Skeletal muscle tissue (tissue), 4 donors: ENCODE data around the gene KRT78. TPM values are rescaled to one million over a fixed set of nuclear protein-coding genes. Genes with fewer than 3 reads are reported as not detected.

Experiments
- H3K27ac ChIP-seq: one replicate; pipeline ENCODE4 v1.7.0; 2013; ENCODE audit warnings: mild to moderate bottlenecking, low read depth, low read length, inconsistent platforms
- H3K27me3 ChIP-seq, 3 donors: one replicate each; pipeline ENCODE4 v1.7.0; 2013; ENCODE audit warnings: low read length in 3 of 3; ENCODE audit not compliant: control insufficient read depth in 3 of 3, insufficient read depth in 3 of 3
- H3K36me3 ChIP-seq, 3 donors: one replicate each; pipeline ENCODE4 v1.7.0; 2013; ENCODE audit warnings: low read length in 3 of 3; ENCODE audit not compliant: control insufficient read depth in 3 of 3, insufficient read depth in 3 of 3
- H3K4me1 ChIP-seq, 3 donors: one replicate each; pipeline ENCODE4 v1.7.0; 2013; ENCODE audit warnings: low read length in 3 of 3, mild to moderate bottlenecking in 3 of 3; ENCODE audit not compliant: control insufficient read depth in 3 of 3, insufficient read depth in 3 of 3
- H3K4me3 ChIP-seq, 3 donors: one replicate each; pipeline ENCODE4 v1.7.0; 2013; ENCODE audit warnings: low read length in 3 of 3
- H3K9ac ChIP-seq, 3 donors: one replicate each; pipeline ENCODE4 v1.7.0; 2013; ENCODE audit warnings: low read length in 3 of 3, mild to moderate bottlenecking in 3 of 3, moderate library complexity in 2 of 3, low read depth in 1 of 3
- H3K9me3 ChIP-seq, 3 donors: one replicate each; pipeline ENCODE4 v1.7.0; 2013; ENCODE audit warnings: low read length in 3 of 3; ENCODE audit not compliant: control insufficient read depth in 3 of 3
- total RNA-seq: library from RNA; depleted of rRNA; stranded (reverse); fragments of >200 nt; gene quantifications from one replicate; pipeline ENCODE4 v1.2.3, GENCODE V29; 2014
- donor health status: Osteomylitis.

Gene KRT78
- total RNA-seq, 1 donor from 2014 or later, result not detected

GRCh38 chr12:52812073-52812400 is 36.8 kb downstream of the KRT78 start:
- Histone ChIP-seq H3K9ac (no peak overlapping the region), H3K9me3 (no peaks in the 10 kb centered on the region), H3K4me1 (no peaks in the 10 kb centered on the region), H3K27me3 (peaks cover 7 to 20% (median 19%) of the 10 kb centered on the region in 3 donors), H3K27ac (no peak overlapping the region), H3K36me3 (no peaks in the 10 kb centered on the region), H3K4me3 (no peak overlapping the region)

- Histone ChIP-seq H3K4me3 (no peak overlapping the region), H3K27me3 (peaks cover 7 to 22% (median 21%) of the 10 kb centered on the region in 3 donors), H3K9ac (no peak overlapping the region), H3K9me3 (no peaks in the 10 kb centered on the region), H3K27ac (no peak overlapping the region), H3K36me3 (no peaks in the 10 kb centered on the region), H3K4me1 (no peaks in the 10 kb centered on the region)
These were observed 37.4 kb downstream of the KRT78 start for GRCh38 chr12:52811191-52812072.

- H3K27me3 ChIP-seq, result peaks cover 7 to 24% (median 21%) of the 10 kb centered on the region in 3 donors
- no peak overlapping the region for H3K27ac ChIP-seq
- H3K9ac ChIP-seq, result no peak overlapping the region
- H3K36me3 ChIP-seq, result no peaks in the 10 kb centered on the region
- no peaks in the 10 kb centered on the region for H3K4me1 ChIP-seq
- no peak overlapping the region for H3K4me3 ChIP-seq
- H3K9me3 ChIP-seq, result no peaks in the 10 kb centered on the region
These were observed 38.2 kb downstream of the KRT78 start for GRCh38 chr12:52810554-52810953.

GRCh38 chr12:52809166-52809565 is 39.6 kb downstream of the KRT78 start:
- no peaks in the 10 kb centered on the region for H3K9me3 ChIP-seq

GRCh38 chr12:52808573-52809160 is 40.1 kb downstream of the KRT78 start:
- H3K27me3 ChIP-seq, result peaks cover 7 to 27% (median 21%) of the 10 kb centered on the region in 3 donors

More at GRCh38 chr12:52809166-52809565, 39.6 kb downstream of the KRT78 start:
- H3K4me3 ChIP-seq, result no peak overlapping the region
- H3K9ac ChIP-seq, result no peak overlapping the region
- H3K4me1 ChIP-seq, result no peaks in the 10 kb centered on the region
- H3K27ac ChIP-seq, result no peak overlapping the region
- H3K27me3 ChIP-seq, result peaks cover 7 to 27% (median 21%) of the 10 kb centered on the region in 3 donors
- H3K36me3 ChIP-seq, result no peaks in the 10 kb centered on the region

GRCh38 chr12:52807544-52808470 is 41.0 kb downstream of the KRT78 start:
- Histone ChIP-seq H3K4me1 (no peaks in the 10 kb centered on the region), H3K36me3 (no peaks in the 10 kb centered on the region), H3K9me3 (no peaks in the 10 kb centered on the region), H3K27me3 (peaks cover 7 to 27% (median 21%) of the 10 kb centered on the region in 3 donors), H3K9ac (no peak overlapping the region), H3K4me3 (no peak overlapping the region), H3K27ac (no peak overlapping the region)

More at GRCh38 chr12:52808573-52809160, 40.1 kb downstream of the KRT78 start:
- no peak overlapping the region for H3K27ac ChIP-seq
- H3K9me3 ChIP-seq, result no peaks in the 10 kb centered on the region
- no peak overlapping the region for H3K4me3 ChIP-seq
- H3K9ac ChIP-seq, result no peak overlapping the region
- H3K4me1 ChIP-seq, result no peaks in the 10 kb centered on the region
- H3K36me3 ChIP-seq, result no peaks in the 10 kb centered on the region

GRCh38 chr12:52806821-52807543 is 41.8 kb downstream of the KRT78 start:
- Histone ChIP-seq H3K27me3 (peaks cover 7 to 27% (median 21%) of the 10 kb centered on the region in 3 donors), H3K4me3 (no peak overlapping the region), H3K9me3 (no peaks in the 10 kb centered on the region), H3K4me1 (no peaks in the 10 kb centered on the region), H3K27ac (no peak overlapping the region), H3K9ac (no peak overlapping the region), H3K36me3 (no peaks in the 10 kb centered on the region)

- Histone ChIP-seq H3K9me3 (no peaks in the 10 kb centered on the region), H3K9ac (no peak overlapping the region), H3K27me3 (peaks cover 7 to 27% (median 21%) of the 10 kb centered on the region in 3 donors), H3K36me3 (no peaks in the 10 kb centered on the region), H3K4me1 (no peaks in the 10 kb centered on the region), H3K27ac (no peak overlapping the region), H3K4me3 (no peak overlapping the region)
These were observed 42.5 kb downstream of the KRT78 start for GRCh38 chr12:52806169-52806811.

- H3K4me3 ChIP-seq, result no peak overlapping the region
- peaks cover 7 to 27% (median 21%) of the 10 kb centered on the region in 3 donors for H3K27me3 ChIP-seq
- H3K36me3 ChIP-seq, result no peaks in the 10 kb centered on the region
- no peak overlapping the region for H3K27ac ChIP-seq
- H3K9ac ChIP-seq, result no peak overlapping the region
- no peaks in the 10 kb centered on the region for H3K4me1 ChIP-seq
- no peaks in the 10 kb centered on the region for H3K9me3 ChIP-seq
These were observed 43.1 kb downstream of the KRT78 start for GRCh38 chr12:52805739-52806138.
